C4-2B (cell line): Measurements from ENCODE around the gene MCUR1.

ENCODE experiments used
- ZFX ChIP-seq: fragments of 450-650 bp; IDR thresholded peaks from 2 replicates; pipeline ENCODE4 v1.6.1; 2017
- TF ChIP-seq, protein P1 (sequence below): fragments of 450-650 bp; conservative IDR thresholded peaks from 2 replicates; pipeline ENCODE4 v1.5.1; 2017; ENCODE audit warnings: mild to moderate bottlenecking

DNA sequence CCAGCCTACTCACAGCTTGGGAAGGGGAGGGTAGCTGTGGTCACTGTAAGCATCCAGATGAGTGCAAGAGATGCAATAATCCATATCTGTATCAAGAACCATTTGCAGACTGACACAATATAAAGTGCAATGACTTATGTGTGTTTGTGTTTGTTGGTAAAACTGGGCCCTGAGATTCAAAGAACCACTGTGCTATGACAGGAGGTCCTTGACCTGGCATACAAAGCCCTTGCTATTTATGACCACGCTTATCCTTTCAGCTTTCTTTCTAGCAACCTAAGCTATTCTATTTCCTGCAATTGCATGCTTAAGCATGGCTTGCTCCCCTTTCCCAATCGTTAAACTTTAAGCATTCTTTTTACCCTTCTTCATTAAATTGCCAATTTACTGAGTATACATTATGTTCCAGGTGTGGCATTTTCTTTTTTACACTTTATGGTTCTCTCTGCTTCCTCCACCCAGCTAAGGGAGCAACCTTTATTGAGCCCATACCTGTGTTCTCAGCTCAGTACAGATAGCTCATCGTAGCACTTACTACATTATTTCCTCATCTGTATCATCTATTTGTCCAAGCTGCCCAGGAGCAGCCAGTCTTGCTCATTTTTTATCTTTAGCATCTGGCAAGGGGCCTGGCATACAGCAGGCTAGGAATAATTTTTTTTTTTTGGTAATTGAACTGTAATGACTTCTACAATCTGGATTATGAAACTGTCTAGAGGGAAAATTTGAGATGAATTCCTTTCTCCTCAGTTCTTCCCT lies 3.5 kb downstream of the MCUR1 start:
- TF ChIP-seq, protein P1, sequence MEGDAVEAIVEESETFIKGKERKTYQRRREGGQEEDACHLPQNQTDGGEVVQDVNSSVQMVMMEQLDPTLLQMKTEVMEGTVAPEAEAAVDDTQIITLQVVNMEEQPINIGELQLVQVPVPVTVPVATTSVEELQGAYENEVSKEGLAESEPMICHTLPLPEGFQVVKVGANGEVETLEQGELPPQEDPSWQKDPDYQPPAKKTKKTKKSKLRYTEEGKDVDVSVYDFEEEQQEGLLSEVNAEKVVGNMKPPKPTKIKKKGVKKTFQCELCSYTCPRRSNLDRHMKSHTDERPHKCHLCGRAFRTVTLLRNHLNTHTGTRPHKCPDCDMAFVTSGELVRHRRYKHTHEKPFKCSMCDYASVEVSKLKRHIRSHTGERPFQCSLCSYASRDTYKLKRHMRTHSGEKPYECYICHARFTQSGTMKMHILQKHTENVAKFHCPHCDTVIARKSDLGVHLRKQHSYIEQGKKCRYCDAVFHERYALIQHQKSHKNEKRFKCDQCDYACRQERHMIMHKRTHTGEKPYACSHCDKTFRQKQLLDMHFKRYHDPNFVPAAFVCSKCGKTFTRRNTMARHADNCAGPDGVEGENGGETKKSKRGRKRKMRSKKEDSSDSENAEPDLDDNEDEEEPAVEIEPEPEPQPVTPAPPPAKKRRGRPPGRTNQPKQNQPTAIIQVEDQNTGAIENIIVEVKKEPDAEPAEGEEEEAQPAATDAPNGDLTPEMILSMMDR, result no peak
- no peak for TF ChIP-seq ZFX
